Mesendoderm (in vitro differentiated cells): ENCODE data around the gene WDPCP.
A peak's percentile ranks its signal among the peaks of the same experiment; 100 is the strongest.
"Not testable (repeated sequence)": the region's sequence is repeated elsewhere in the genome, so short reads cannot be mapped to it uniquely, and the experiment has no call there.

ENCODE experiments used
- DNase-seq: peaks from one replicate; pipeline ENCODE4 v3.0.0; 2013
- H2AK5ac ChIP-seq: 2 replicates; pipeline ENCODE4 v1.6.1; 2013; ENCODE audit warnings: low read length, inconsistent platforms
- H2BK120ac ChIP-seq: 2 replicates; pipeline ENCODE4 v1.6.1; 2013; ENCODE audit warnings: low read depth, mild to moderate bottlenecking, low read length, moderate library complexity, mixed read lengths
- H2BK15ac ChIP-seq: replicated peaks from 2 replicates; pipeline ENCODE4 v1.6.1; 2013; ENCODE audit warnings: low read depth, mild to moderate bottlenecking, moderate library complexity
- H2BK5ac ChIP-seq: 2 replicates; pipeline ENCODE4 v1.6.1; 2013; ENCODE audit warnings: low read length, inconsistent platforms
- H3K18ac ChIP-seq: 2 replicates; pipeline ENCODE4 v1.6.1; 2013; ENCODE audit warnings: mild to moderate bottlenecking, low read length, mixed read lengths
- H3K23ac ChIP-seq: one replicate; pipeline ENCODE4 v1.6.1; 2013; ENCODE audit warnings: low read length
- H3K27ac ChIP-seq: 2 replicates; pipeline ENCODE4 v1.5.1; 2013; ENCODE audit warnings: low read depth, mild to moderate bottlenecking, inconsistent platforms, low read length, moderate library complexity
- H3K27me3 ChIP-seq: 2 replicates; pipeline ENCODE4 v1.6.1; 2013; ENCODE audit warnings: low read length, control low read depth, mild to moderate bottlenecking, inconsistent platforms; ENCODE audit not compliant: insufficient read depth, poor library complexity
- H3K36me3 ChIP-seq: 2 replicates; pipeline ENCODE4 v1.6.1; 2013; ENCODE audit warnings: low read length, inconsistent platforms; ENCODE audit not compliant: control insufficient read depth, insufficient read depth
- H3K4ac ChIP-seq: one replicate; pipeline ENCODE4 v1.6.1; 2013; ENCODE audit warnings: low read depth, mild to moderate bottlenecking, low read length, moderate library complexity
- H3K4me1 ChIP-seq: 2 replicates; pipeline ENCODE4 v1.6.1; 2013; ENCODE audit warnings: low read depth, low read length, inconsistent platforms; ENCODE audit not compliant: control insufficient read depth
- H3K4me2 ChIP-seq: 2 replicates; pipeline ENCODE4 v1.6.1; 2013; ENCODE audit warnings: low read length
- H3K4me3 ChIP-seq: 2 replicates; pipeline ENCODE4 v1.5.1; 2013; ENCODE audit warnings: mild to moderate bottlenecking, low read length
- H3K56ac ChIP-seq: one replicate; pipeline ENCODE4 v1.6.1; 2013; ENCODE audit warnings: low read length
- H3K79me1 ChIP-seq: 2 replicates; pipeline ENCODE4 v1.6.1; 2013; ENCODE audit warnings: low read length, inconsistent platforms
- H3K79me2 ChIP-seq: 2 replicates; pipeline ENCODE4 v1.6.1; 2013; ENCODE audit warnings: mild to moderate bottlenecking, low read length; ENCODE audit not compliant: control insufficient read depth, insufficient read depth
- H3K9ac ChIP-seq: 2 replicates; pipeline ENCODE4 v1.6.1; 2013; ENCODE audit warnings: low read length, inconsistent platforms
- H4K5ac ChIP-seq: one replicate; pipeline ENCODE4 v1.6.1; 2013; ENCODE audit warnings: low read length
- H4K8ac ChIP-seq: one replicate; pipeline ENCODE4 v1.6.1; 2013; ENCODE audit warnings: low read depth, mild to moderate bottlenecking, control low read depth, low read length, moderate library complexity
- WGBS: extraction: QIAGEN DNeasy Blood & Tissue Kit; methylation state at CpG from one replicate; pipeline ENCODE4 v1.1.7; 2013; ENCODE audit warnings: low lambda C conversion rate, missing lambda C conversion rate; ENCODE audit not compliant: insufficient coverage; ENCODE audit errors: extremely low coverage; 5-methylcytosine and 5-hydroxymethylcytosine counted together

WDPCP gene

DNA sequence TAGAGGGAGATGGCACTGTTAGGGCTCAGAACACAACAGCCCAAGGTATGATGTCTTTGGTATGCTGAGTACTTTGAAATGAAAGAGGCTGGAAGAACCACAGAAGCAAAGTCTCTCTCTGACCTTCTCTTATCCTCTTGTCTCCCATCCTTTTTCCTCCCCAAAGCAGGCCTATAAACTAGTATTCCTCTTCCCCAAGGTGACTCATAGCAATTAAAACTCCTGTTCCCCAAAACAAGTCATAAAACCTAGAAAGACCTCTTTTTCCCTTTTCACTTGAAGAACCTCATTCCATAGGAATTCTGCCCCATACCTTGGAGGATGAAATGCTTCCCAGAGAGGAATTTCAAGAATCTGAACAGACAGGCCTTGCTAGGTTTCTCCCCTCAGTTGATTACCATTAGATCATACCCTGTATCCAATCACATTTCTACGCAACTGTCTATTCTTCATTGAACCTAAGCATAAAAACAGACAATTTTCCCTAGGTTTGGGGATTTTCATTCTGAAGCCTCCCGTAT is 26.2 kb upstream of the WDPCP start:
- H3K27ac ChIP-seq: peak overlapping the region; percentile 89
- no peak overlapping the region for H2BK15ac ChIP-seq
- H3K18ac ChIP-seq: peak overlapping the region; percentile 8
- H3K23ac ChIP-seq: no peak overlapping the region
- no peaks in the 10 kb centered on the region for H3K79me2 ChIP-seq
- H3K9ac ChIP-seq: peak overlapping the region; percentile 58
- no peak overlapping the region for H4K8ac ChIP-seq
- no peaks in the 10 kb centered on the region for H3K79me1 ChIP-seq
- H3K27me3 ChIP-seq: no peaks in the 10 kb centered on the region
- H4K5ac ChIP-seq: peak overlapping the region; percentile 17
- no CpG with 5 or more reads among the region's 2 CpGs for WGBS
- peaks cover 17% of the 10 kb centered on the region for H3K4me1 ChIP-seq
- peak; percentile 99 for DNase-seq
- H3K4me2 ChIP-seq: peak overlapping the region; percentile 9
- H3K4ac ChIP-seq: no peak overlapping the region
- peak overlapping the region; percentile 96 for H2BK5ac ChIP-seq
- peak overlapping the region; percentile 83 for H3K56ac ChIP-seq
- H2BK120ac ChIP-seq: peak overlapping the region; percentile 30
- peak overlapping the region; percentile 84 for H2AK5ac ChIP-seq
- no peak overlapping the region for H3K4me3 ChIP-seq
- H3K36me3 ChIP-seq: no peaks in the 10 kb centered on the region

- peak overlapping the region; percentile 40 for H2AK5ac ChIP-seq
- no peak overlapping the region for H3K23ac ChIP-seq
- no CpG with 5 or more reads among the region's 2 CpGs for WGBS
- no peaks in the 10 kb centered on the region for H3K79me1 ChIP-seq
- peak overlapping the region; percentile 53 for H3K18ac ChIP-seq
- peak overlapping the region; percentile 35 for H4K5ac ChIP-seq
- H2BK5ac ChIP-seq: peak overlapping the region; percentile 46
- H3K36me3 ChIP-seq: no peaks in the 10 kb centered on the region
- H2BK15ac ChIP-seq: no peak overlapping the region
- no peak overlapping the region for H3K4me3 ChIP-seq
- peak; percentile 93 for DNase-seq
- H2BK120ac ChIP-seq: peak overlapping the region; percentile 65
- peaks cover 17% of the 10 kb centered on the region for H3K4me1 ChIP-seq
- peak overlapping the region; percentile 93 for H3K27ac ChIP-seq
- H3K4ac ChIP-seq: peak overlapping the region; percentile 91
- H3K4me2 ChIP-seq: peak overlapping the region; percentile 11
- H3K9ac ChIP-seq: peak overlapping the region; percentile 40
- H3K79me2 ChIP-seq: no peaks in the 10 kb centered on the region
- no peaks in the 10 kb centered on the region for H3K27me3 ChIP-seq
- H4K8ac ChIP-seq: no peak overlapping the region
- H3K56ac ChIP-seq: peak overlapping the region; percentile 85
Observed at GRCh38 chr2:63613391-63613901, 25.2 kb upstream of the WDPCP start.

DNA sequence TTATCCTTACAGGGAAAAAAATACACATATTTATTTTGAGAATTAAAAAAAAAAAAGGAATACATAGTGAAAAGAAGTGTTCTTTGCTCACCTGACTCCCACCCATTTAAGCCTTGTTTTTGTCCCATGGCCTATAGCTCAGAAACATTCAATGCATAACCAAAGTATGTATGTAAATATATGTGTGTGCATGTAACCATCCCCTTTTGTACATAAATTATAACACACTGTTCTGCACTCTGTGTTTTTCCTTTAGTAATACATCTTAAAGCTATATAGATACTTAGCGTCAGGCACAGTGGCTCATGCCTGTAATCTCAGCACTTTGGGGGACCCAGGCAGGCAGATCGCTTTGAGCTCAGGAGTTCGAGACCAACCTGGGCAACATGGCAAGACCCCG is 22.2 kb upstream of the WDPCP start:
- no peak overlapping the region for H4K8ac ChIP-seq
- no peak overlapping the region for H3K4me2 ChIP-seq
- no peak overlapping the region for H2BK120ac ChIP-seq
- H4K5ac ChIP-seq: no peak overlapping the region
- no peaks in the 10 kb centered on the region for H3K79me1 ChIP-seq
- no peak overlapping the region for H2AK5ac ChIP-seq
- no peak overlapping the region for H3K4me3 ChIP-seq
- DNase-seq: no peak
- H3K18ac ChIP-seq: no peak overlapping the region
- peaks cover 17% of the 10 kb centered on the region for H3K4me1 ChIP-seq
- no peak overlapping the region for H3K56ac ChIP-seq
- H3K36me3 ChIP-seq: no peaks in the 10 kb centered on the region
- H3K4ac ChIP-seq: peak overlapping the region; percentile 52
- no peak overlapping the region for H3K23ac ChIP-seq
- no peak overlapping the region for H3K27ac ChIP-seq
- H3K27me3 ChIP-seq: no peaks in the 10 kb centered on the region
- no peak overlapping the region for H2BK15ac ChIP-seq
- no CpG with 5 or more reads among the region's 4 CpGs for WGBS
- no peaks in the 10 kb centered on the region for H3K79me2 ChIP-seq
- H3K9ac ChIP-seq: no peak overlapping the region
- H2BK5ac ChIP-seq: no peak overlapping the region

GRCh38 chr2:63608865-63609264 is 20.6 kb upstream of the WDPCP start:
- no CpG with 5 or more reads among the region's 8 CpGs for WGBS
- not testable (repeated sequence) for H2BK120ac ChIP-seq, H3K79me2 ChIP-seq, H3K4ac ChIP-seq, H3K27me3 ChIP-seq, H3K79me1 ChIP-seq, H4K8ac ChIP-seq, H2BK5ac ChIP-seq, H2AK5ac ChIP-seq, H3K4me3 ChIP-seq, H2BK15ac ChIP-seq, H3K9ac ChIP-seq, H3K4me1 ChIP-seq, H3K56ac ChIP-seq, H3K36me3 ChIP-seq, DNase-seq, H3K4me2 ChIP-seq, H3K18ac ChIP-seq, H3K23ac ChIP-seq, H4K5ac ChIP-seq, H3K27ac ChIP-seq

GRCh38 chr2:63604666-63605065 is 16.4 kb upstream of the WDPCP start:
- Histone ChIP-seq H3K4me2 (no peak overlapping the region), H4K5ac (no peak overlapping the region), H3K79me1 (no peaks in the 10 kb centered on the region), H4K8ac (no peak overlapping the region), H2BK15ac (no peak overlapping the region), H3K27ac (no peak overlapping the region), H3K4me1 (peaks cover 3% of the 10 kb centered on the region), H3K23ac (no peak overlapping the region), H3K4me3 (no peak overlapping the region), H3K27me3 (no peaks in the 10 kb centered on the region), H2BK5ac (no peak overlapping the region), H3K9ac (no peak overlapping the region), H3K36me3 (peaks cover 1% of the 10 kb centered on the region), H3K4ac (no peak overlapping the region), H3K79me2 (no peaks in the 10 kb centered on the region), H3K56ac (no peak overlapping the region), H2BK120ac (no peak overlapping the region), H2AK5ac (no peak overlapping the region), H3K18ac (no peak overlapping the region)
- WGBS: no CpG with 5 or more reads among the region's 4 CpGs
- peak; percentile 40 for DNase-seq
